GM19395 (cell line): ENCODE results near the gene EGR1.

ENCODE experiments used
- ATAC-seq: cut with Tn5 transposase; IDR thresholded peaks from one replicate; pipeline ENCODE4 v1.9.1; 2021; ENCODE audit warnings: mild to moderate bottlenecking, moderate library complexity; ENCODE audit not compliant: unreplicated experiment

Gene EGR1

DNA sequence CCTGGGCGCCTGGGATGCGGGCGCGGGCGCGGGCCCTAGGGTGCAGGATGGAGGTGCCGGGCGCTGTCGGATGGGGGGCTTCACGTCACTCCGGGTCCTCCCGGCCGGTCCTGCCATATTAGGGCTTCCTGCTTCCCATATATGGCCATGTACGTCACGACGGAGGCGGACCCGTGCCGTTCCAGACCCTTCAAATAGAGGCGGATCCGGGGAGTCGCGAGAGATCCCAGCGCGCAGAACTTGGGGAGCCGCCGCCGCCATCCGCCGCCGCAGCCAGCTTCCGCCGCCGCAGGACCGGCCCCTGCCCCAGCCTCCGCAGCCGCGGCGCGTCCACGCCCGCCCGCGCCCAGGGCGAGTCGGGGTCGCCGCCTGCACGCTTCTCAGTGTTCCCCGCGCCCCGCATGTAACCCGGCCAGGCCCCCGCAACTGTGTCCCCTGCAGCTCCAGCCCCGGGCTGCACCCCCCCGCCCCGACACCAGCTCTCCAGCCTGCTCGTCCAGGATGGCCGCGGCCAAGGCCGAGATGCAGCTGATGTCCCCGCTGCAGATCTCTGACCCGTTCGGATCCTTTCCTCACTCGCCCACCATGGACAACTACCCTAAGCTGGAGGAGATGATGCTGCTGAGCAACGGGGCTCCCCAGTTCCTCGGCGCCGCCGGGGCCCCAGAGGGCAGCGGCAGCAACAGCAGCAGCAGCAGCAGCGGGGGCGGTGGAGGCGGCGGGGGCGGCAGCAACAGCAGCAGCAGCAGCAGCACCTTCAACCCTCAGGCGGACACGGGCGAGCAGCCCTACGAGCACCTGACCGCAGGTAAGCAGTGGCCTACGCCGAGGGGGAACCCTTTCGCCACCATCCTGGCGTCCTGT, at the start of gene EGR1:
Gene EGR1, plus strand, starts transcription at position 219 of the 864 bp plus-strand sequence. Its CDS starts 283 bp downstream, at position 502.
- peak; percentile 69 for ATAC-seq

DNA sequence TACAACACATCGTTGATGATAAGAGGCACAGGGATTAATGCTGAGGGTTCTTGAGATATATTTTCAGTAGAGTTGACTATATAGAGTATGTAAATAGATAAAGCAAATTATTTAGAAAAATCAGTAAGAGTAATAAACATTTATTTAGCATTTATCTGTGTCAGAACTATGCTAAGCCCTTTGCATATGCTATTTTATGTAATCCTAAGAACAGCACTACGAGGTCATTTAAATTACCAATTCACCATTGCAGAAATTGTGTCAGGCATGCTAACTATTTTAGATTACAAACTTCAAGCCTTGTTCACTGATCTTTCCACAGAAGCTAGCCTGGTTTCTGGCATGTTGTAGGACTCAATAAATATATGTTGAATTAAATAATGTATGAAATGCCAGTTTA, 46.8 kb upstream of the EGR1 start:
- ATAC-seq: no peak

DNA sequence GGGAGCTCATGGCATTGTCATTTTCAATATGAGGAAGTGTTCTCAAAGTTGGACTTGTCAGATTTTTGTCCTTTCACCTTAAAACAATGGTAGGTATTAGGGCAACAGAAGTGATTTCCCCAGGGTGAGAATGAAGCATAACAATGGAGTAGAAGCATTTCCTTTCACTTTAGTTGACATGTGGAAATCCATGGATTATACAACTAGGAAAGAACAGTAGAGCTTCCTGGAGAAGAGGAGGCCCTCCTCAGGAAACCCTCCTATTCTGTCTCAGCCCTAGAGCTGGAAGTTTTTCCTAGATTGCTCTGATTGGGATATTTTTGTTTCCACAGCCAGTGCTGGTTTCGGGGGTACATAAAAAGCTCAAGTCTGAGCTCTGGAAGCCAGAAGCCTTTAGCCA, 40.2 kb upstream of the EGR1 start:
- no peak for ATAC-seq

DNA sequence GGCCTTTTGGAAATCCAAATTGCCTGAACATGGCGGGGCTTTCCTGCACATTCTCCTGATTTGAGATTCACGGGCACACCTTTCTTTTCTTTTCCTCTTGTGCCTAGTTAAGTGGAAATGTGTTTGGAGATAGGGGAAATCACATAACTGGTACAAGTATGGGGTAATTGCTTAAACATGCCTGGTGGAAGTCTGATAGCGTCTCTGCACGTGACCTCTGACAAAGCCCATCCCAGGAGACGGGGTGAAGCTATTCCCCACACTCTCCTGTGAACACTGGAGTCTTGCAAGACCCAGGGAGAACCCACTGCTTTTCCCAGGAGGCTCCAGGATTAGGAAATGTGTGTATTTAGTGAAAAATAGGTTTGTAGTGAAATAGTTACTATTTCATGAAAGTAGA, 29.3 kb upstream of the EGR1 start:
- no peak for ATAC-seq

DNA sequence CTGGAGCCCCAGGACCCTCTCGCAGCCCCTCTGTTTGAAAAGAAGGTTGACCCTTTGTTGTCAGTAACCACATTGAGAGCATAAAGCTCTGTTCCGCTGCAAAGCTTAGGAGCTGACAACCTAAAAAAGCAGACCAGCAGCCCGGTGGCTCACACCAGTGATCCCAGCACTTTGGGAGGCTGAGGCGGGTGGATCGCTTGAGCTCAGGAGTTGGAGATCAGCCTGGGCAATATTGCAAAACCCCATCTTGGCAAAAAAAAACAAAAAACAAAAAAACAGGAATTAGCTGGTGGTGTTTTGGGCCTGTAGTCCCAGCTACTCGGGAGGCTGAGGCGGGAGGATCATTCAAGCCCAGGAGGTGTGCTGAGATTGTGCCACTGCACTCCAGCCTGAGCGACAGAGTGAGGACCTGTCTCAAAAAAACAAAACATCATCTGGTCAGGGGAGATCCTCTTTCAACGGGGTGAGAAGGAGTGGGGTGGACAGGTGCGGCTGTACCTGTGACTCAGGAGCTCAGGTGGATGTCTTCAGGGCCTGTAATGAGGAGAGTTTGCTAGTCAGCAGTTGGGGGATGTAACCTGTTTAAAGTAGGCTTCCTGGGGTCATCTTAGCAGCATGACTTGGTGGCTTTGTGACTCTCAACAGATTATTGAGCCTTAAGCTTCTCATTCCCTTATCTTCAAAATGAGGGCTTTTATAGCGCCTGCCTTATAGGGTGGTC, 27.1 kb upstream of the EGR1 start:
- no peak for ATAC-seq

DNA sequence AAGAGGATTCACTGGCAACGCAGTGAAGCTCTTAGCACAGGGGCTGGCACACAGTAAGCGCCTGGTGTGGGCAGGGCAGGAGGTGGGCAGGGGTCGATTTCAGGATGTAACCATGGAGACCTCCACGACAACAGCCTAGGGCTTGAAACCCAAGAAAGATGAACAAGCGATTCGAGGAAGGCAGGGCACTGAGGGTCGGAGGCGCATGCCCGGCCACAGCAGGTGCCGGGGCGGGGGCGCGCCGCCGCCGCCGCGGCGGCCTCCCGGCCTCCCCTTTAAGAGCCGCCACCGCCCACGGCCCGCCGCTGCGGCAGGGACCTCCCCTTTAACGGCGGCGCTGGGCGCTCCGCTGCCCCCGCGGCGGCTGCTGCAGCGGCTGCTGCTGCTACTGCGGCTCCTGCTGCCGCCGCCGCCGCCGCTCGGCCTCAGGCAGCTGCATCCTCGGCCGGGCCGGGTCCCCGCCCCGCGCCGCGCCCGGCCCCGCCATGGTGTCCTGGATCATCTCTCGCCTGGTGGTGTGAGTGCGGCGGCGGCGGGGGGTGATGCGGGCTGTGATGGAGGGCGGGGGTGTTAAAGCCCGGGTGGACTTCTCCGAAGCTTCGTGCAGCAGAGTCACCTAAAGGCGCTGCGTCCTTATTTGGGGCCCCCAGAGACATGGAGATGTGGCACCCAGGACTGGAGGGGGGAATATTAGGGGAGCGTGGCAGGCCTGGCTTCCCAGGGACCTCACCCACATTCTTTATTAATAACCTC, 26.4 kb upstream of the EGR1 start, which contains the start of gene REEP2:
Gene REEP2, plus strand, starts transcription at position 334 of the 753 bp plus-strand sequence. Its CDS starts 152 bp downstream, at position 486.
- peak; percentile 64 for ATAC-seq

DNA sequence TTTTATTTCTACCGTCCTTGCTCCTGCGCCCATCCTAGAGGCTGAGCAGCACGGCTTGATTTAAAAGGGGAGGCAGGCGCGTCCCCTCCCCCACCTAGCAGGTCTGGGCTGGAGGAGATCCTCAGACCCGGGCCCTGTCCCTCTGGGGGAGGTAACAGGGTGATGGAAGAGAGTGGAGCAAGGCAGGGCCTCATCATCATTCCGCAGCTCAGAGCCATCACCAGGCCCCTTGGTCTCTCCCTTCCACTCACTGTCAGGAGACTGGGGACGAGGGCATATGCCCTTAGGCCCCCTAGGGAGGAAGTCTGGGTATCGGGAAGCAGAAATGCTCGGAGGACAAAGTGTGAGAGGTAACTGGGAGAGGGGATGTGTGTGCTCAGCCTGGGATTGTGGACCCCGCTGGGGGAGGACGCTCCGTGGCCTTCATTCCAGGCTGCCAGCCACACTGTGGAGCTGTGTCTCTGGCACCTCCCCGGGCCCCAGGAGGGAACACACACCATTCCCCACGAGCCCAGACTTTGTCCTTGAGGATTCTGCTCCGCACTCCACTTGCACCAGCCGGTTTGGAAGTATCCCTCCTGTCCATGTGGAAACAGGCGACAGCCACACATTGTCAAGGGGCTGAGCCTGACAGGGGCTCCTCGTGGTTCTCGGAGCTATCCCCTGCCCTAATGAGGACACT, 25.7 kb upstream of the EGR1 start:
- no peak for ATAC-seq

DNA sequence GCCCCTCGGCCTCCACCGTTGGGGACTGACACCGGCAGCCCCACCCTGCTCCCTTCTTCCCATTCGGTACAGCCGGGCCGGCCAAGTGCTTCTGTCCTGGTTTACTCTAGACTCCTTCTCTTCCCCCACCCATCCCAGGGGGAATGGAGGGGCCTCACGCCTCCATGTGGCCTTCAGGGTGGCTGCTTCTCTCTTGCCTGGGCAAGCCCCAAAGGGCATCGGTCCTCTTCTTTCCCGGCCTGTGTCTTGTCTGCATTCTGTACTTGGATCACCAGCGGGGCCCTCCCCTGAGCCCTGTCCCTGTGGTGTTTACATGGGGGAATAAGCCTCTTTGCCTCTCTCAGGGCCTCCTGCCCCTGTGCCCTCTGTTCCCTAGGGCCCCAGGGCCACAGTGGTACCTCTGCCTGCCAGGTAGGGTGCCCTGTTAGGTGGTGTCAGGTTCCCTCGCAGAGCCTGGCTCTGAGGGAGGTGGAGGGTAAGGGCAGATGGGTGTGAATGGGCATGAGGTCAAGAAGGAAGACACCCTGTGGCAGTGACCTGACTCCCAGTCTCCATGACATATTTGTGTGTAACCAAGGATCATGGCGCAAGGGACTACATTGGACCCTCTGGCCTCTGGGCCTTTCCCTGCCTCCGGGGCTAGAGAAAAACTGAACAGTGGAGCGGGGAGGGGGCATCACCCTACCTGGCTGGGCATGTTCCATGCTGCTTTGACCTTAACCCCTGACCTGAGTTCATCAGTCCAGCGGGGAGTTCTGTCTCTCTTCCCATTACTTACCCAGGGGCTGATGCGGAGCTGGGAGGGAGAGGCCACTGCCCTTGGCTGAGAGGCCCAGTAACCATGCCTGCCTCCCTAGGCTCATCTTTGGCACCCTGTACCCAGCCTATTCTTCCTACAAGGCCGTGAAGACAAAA, 24.9 kb upstream of the EGR1 start:
- ATAC-seq: no peak

DNA sequence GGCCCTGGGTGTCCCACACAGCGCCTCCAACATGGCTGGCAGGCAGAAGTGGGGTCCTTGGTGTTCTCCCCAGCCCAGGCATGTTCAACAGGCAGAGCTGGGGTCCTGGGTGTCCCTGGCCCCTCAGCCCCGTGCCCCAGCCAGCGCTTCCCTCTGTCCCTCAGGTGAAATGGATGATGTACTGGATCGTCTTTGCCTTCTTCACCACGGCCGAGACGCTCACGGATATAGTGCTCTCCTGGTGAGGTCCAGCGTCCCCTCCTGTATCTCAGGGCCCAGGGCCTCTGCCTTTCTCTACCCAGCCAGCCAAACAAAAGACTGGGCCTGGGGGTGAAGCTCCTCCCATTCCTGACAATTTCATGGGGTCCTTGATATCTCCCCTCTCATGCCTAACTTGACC, 24.1 kb upstream of the EGR1 start:
- no peak for ATAC-seq

DNA sequence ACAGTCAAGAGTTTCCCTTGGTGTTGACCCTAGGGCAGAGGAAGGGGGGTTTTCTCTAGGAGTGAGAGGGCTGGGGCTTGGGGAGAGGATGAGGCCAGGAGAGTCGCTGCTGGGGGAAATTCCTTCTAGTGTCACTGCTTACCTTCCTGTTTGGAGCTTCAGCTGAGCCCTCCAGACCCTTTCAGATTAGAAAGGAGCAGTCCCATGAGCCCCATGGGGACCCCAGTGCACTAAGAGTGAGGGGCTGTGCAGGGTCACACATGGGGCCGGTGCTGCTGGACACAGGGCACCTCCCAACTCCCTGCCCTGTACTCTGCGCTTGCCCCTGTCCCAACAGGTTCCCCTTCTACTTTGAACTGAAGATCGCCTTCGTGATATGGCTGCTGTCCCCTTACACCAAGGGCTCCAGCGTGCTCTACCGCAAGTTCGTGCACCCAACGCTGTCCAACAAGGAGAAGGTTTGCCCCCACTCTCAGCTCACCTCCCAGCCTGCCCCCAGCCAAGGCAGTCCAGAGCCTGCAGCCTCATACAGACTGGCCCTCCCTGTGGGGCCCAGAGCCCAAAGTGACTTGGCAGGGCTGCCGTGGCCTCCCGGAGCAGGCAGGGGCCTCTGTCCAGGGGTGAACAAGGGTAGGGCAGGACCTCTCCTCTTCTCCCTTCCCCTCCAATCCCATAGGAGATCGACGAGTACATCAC, 21.1 kb upstream of the EGR1 start:
- no peak for ATAC-seq

DNA sequence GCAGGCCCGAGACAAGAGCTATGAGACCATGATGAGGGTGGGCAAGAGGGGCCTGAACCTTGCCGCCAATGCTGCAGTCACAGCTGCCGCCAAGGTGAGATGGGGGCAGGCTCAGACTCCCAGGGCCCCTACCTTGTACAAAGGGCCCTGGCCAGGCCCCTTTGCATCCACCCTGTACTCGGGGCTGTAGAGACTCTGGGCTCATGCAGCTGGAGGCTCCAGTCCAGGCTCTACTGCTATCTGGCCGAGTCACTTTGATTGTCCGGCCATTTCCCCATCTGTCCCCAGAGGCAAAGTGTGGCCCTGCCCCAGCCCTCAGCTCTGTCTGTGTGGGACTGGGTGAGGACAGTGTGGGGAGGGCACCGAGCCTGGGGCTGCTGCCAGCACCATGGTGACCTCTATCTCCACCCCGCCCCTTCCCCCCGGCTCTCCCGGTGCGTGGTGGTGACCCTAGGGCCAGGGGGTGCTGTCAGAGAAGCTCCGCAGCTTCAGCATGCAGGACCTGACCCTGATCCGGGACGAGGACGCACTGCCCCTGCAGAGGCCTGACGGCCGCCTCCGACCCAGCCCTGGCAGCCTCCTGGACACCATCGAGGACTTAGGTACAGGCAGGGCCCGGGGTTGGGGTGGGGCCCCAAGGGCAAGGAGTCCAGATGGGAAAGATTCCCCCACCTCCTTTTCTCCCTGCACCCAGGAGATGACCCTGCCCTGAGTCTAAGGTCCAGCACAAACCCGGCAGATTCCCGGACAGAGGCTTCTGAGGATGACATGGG, 20.3 kb upstream of the EGR1 start:
- ATAC-seq: no peak

DNA sequence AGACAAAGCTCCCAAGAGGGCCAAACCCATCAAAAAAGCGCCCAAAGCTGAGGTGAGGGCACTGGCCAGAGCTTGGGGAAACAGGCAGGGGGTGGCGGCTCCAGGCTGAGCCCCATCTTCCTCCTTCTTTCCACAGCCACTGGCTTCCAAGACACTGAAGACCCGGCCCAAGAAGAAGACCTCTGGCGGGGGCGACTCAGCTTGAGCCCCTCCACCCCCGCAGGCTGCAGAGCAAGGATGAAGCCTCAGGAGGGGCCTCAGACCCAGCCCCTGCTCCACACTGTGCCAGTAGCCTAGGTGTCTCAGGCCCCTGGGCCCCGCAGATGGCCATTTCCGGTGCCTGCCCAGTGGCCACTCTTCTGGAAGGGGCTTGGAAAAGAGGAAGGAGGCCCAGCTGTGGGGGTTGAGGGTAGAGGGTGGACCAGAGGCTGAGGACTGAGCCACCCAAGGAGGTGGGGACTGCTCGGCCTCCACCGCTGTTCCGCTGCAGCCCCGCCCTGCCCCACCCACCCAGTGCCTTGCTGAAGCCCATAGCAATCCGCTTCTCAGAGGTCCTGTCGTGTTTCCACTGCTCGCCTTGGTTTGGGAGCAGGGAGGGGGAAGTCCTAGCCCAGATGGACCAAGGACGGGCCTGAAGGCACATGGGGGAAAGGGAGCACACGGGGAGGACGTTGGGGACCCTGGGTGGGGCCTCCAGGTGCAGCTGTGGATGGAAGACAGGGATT, 19.6 kb upstream of the EGR1 start:
- no peak for ATAC-seq

DNA sequence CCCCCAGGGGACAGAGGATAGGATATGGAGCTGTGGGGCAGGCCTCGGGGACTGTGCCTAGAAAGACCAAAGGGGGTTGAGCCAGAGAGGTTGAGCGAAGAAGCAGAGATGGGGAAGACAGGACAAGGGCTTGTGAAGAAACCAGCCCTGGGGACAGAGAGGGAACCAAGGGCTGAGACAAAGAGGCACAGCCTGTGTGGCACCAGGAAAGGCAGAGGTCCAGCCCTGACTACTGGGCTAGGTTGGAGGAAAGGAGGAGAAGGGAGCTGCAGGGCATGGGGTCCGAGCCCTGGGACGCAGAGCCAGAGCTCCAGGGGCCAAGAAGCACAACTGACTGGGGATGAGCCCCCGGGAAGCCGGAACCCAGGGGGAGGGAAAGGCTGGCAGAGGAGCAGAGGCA, 17.2 kb upstream of the EGR1 start:
- no peak for ATAC-seq

DNA sequence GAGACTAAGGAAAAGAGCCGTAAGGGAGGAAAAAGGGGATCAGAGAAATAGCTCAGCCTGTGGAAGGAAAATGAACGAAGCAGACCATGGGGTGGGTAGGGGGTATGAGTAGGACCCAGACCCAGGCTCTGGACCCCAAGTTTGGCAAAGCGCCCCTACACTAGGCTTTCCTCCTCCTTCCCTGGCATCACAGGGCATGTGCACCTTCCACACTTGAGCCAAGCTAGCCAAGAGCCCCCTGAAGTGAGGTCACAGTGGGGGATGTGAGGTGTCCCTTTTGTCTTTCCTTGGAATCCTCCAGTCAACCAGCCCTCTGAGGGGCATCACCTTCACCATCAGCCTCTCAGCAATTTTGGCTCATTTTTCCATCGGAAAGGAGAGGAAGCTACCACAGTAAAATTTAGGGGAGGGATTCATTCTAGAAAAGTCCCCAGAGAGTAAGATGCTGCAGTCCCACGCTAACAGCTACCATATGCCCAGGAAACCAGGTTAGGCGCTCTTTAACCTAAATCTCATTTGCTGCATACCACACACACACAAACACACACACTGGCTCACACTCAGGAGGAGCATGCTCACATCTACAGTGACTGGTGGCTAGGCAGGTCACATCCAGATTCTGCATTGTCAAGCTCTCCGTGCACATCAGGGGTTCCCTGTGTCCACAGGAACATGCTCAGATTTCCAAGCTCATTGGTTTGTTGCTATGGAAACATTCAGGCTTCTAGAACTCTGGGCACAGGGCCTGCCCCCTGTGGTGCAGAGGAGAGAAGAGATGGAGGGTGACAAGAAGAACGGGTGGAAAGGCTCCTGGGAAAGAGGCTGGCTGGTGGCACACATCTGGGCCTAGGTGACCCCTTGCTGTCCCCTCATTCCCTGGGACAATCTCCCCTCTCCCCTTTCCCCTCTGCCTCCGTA, 16.5 kb upstream of the EGR1 start:
- no peak for ATAC-seq

DNA sequence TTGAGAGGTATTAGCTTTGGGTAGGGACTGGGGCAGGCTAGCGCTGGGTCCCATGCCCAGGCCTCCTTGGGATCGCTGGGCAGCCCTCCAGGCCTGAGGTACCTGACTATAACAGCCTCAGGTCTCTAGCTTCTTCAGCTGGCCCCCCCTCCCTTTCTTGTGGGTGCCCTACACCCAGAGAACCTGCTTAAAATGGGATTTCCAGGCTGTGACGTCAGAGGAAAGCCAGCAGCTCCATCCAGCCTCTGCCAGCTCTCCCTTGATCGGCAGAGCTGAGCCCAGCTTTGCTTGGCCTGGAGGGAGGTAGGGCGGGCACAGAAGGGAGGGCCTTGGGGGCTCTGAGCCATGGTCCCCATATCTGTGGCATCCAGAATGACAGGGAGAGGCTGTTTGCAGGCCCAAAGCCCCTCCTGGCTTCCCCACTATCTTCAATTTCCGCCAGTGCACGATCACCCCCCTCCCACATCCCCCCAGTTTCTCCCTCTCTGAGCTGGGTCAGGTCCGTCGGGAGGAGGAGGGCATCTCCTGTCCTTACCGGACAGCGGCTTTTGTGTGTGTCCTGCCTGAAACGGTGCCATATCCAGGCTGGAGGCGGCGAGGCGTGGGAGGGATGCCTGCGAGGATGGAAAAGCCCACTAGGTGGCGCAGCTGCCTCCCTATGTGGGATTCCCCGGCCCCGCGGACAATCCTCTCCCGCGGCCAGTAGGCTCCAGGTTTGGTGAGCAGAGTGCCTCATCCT, 15.6 kb upstream of the EGR1 start:
- peak; percentile 74 for ATAC-seq

DNA sequence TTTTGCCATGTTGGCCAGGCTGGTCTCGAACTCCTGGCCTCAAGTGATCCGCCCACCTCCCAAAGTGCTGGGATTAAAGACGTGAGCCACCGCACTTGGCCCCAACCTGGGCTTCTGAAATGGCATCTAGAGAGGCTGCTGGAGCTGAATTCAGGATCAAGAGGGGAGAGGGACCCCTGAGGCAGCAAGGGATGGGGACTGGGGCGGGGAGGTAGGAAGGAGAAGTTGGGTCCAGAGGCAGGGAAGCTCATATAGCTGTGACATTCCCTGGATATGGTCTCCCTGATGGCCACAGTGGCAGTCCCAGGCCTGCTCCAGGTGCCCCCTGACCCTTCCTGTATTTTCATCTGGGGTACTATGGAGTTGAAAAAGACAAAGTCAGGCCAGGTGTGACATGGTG, 14.3 kb upstream of the EGR1 start:
- ATAC-seq: no peak
